HG02981 (cell line): ENCODE data around the gene GTPBP6.
"Not testable (repeated sequence)": the region's sequence is repeated elsewhere in the genome, so short reads cannot be mapped to it uniquely, and the experiment has no call there.

Experiments
- ATAC-seq: cut with Tn5 transposase; IDR thresholded peaks from one replicate; pipeline ENCODE4 v1.9.1; 2021; ENCODE audit warnings: mild to moderate bottlenecking, moderate library complexity; ENCODE audit not compliant: unreplicated experiment

Gene GTPBP6

GRCh38 chrX:267771-268261 is 50.8 kb downstream of the GTPBP6 start:
- ATAC-seq: no peak

DNA sequence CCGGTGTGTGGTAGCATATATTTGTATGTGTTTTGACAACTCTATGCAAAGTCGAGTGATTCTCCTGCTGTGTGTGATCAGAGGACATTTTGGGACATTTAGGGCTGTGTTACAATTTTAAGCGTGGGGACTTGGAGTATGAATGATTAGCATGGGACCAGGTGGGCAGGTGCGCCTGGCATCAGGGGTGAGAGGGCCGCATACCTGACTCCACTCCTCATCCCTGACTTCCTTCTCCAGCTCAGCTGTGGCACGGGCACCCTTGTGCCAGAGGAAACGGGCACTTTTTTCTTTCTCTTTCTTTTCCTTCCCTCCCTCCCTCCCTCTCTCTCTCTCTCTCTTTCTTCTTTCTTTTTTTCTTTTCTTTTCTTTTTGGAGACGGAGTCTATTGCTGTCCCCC is 53.1 kb downstream of the GTPBP6 start:
- ATAC-seq: no peak

- ATAC-seq: no peak
Observed at GRCh38 chrX:264634-265455, 53.8 kb downstream of the GTPBP6 start.

DNA sequence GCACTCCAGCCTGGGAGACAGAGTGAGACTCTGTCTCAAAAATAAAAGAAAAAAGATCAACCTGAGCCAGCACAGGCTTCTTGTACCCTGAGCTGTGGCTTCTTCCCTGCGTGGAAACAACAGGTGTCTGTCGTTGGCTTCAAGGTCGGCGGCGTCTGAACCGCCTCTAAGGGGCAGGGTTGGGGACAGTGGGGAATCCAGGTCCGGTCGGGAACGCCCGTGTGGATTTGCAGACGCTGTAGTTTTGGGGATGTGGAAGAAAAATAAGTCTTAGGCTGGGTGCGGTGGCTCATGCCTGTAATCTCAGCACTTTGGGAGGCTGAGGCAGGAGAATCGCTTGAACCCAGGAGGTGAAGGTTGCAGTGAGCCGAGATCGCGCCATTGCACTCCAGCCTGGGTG is 54.6 kb downstream of the GTPBP6 start:
- ATAC-seq: not testable (repeated sequence)

GRCh38 chrX:262381-262909 is 56.2 kb downstream of the GTPBP6 start:
- ATAC-seq: peak; percentile 86

- ATAC-seq: no peak
Observed at GRCh38 chrX:261919-262352, 56.7 kb downstream of the GTPBP6 start.

DNA sequence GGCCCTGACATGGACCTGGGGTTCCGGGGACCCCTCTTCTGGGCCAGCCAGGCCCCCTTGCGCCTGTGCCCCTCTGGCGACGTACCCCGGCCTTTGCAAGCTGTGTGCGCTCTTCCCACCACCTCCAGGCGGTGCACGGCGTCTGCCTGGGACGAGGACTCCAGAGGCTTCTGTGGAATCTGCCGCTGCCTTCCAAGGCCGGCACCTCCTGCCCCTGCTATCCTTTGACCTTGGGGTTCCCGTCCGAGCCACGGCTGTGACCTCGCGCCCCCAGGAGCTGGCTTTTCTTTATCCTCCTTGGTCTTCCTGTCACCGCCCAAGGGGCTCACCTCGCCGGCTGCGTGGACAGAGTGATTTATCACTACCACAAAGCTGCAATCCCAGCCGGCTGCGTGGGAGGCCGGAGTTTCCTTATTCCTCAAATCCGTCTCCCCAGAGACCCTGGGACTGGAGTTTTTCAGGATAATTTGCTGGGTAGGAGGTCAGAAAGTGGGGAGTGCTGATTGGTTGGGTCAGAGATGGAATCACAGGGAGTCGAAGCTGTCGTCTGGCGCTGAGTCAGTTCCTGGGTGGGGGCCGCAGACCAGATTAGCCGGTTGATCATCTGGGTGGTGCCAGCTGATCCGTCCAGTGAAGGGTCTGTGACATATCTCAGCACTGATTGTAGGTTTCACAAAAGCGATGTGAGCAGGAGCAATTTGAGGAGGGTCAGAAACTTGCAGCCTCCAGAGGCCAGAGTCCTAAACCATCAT is 57.3 kb downstream of the GTPBP6 start:
- ATAC-seq: no peak

- ATAC-seq: no peak
Observed at GRCh38 chrX:259692-260355, 58.8 kb downstream of the GTPBP6 start.

DNA sequence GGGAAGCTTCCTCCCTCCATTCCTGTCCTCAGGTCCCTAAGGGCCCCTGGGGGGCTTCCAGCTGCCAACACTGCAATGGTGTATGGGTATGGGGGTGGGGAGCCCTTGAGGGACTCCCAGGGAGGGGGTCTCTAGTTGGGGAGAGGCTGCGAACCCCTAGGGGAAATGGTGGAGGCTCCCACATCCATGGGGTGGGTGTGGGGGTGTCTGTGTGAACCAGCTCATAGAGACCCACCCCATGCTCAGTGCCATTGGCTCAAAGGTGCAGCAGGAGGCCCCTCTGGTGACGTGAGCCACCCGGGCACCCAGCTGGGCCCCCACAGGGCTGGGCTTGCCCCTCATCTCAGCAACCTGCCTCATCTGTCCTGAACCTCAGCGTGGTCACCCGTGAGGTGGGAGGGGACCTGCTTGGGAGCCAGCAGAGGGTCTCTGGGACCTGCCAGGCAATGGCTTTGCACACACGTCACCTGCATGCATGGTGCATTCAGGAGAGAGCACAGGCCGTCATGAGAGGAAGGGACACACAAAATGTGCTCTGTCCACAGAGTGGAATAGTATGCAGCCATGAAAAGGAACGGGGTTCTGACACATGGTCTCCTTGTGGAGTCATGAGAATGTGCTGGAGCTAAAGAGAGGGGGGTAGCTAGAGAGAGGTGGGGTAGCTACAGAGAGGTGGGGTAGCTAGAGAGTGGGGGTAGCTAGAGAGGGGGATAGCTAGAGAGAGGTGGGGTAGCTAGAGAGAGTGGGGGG is 60.1 kb downstream of the GTPBP6 start:
- no peak for ATAC-seq

DNA sequence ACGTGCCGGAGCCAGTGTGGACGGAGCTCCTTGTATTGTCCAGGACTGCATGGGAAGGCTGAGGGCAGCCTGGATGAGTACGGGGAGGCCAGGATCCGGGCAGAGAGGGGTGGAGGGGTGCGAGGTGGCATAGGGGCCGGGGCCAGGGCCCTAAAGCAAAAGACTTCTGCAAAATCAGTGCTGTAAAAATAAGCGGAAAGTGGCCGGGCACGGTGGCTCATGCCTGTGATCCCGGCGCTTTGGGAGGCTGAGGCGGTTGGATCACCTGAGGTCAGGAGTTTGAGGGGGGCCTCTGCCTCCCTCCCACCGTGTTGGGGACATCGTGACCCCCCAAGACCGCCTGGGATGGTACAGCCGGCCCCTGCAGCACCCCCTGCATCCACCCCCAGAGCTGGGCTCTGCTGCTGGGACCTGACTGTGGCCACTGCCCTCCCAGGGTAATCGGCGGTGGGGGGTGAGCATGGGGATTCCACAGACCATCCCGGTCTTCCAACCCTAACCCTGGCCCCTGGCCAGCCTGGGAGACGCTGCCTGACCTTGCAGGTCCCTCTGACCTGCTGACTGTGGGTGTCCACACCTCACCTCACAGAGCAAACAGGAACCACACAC is 60.8 kb downstream of the GTPBP6 start:
- ATAC-seq: no peak

- ATAC-seq: not testable (repeated sequence)
Observed at GRCh38 chrX:257054-257453, 61.5 kb downstream of the GTPBP6 start.

DNA sequence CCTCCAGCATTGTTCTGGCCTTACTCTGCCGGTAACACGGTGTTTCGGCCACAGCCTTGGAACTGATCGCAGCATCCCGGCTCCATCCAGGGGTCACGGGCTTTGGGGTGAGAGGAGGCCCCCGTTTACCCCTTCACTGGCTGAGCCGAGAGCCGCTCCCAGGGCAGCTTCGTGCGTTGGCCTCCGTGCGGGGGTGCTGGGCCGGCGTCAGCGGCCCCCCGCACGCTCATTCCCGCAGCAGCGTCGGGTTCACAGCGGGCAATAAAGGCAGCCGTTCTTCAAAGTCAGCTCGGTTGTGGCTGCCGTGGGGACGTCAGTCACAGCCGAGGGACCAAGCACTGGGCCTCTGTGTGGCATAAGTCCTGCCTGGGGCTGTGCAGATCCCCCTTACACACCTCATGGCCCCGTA is 62.7 kb downstream of the GTPBP6 start:
- ATAC-seq: no peak
